HepG2 (cell line): ENCODE results near the gene ZG16B. TPM values are rescaled to one million over a fixed set of nuclear protein-coding genes. Genes with fewer than 3 reads are reported as not detected.

Experiments used
- ATAC-seq: fragments of 200-7000 bp; cut with Tn5 transposase; 3 replicates; pipeline ENCODE4 v1.9.1; 2020; ENCODE audit warnings: mild to moderate bottlenecking, moderate library complexity
- BruUV-seq: library from RNA; stranded (reverse); fragments of 400-500 nt; replicated peaks from 2 replicates; lab custom pipeline; 2021; lab: Mats Ljungman, UMichigan
- CTCF ChIA-PET: fragments of 300-600 bp; formaldehyde crosslinking; extraction: SDS; loops from one replicate; lab custom pipeline; 2021; ENCODE audit warnings: low total read pairs, inconsistent platforms, low intra/inter-chr PET ratio; lab: Yijun Ruan, JAX
- POLR2A ChIA-PET: fragments of 350-600 bp; sonication (Branson Sonifier 250); formaldehyde crosslinking; loops from one replicate; lab custom pipeline; 2020; ENCODE audit warnings: antibody characterized with exemption, inconsistent platforms; lab: Yijun Ruan, JAX
- DNase-seq: peaks from one replicate; pipeline ENCODE4 v3.0.0-alpha.2; 2015; ENCODE audit warnings: low spot score
- FAIRE-seq: peaks from 3 replicates; lab custom pipeline; 2011; peaks lifted over from hg19 to GRCh38; lab: Jason Lieb, UNC
- H2AFZ ChIP-seq: one replicate; pipeline ENCODE4 v1.6.1; 2011; ENCODE audit warnings: low read length, inconsistent platforms
- H3K27ac ChIP-seq: fragments of 300-600 bp; 3 replicates; pipeline ENCODE4 v1.8.0; 2011; ENCODE audit warnings: mixed run types, mild to moderate bottlenecking, mixed read lengths, low read length, inconsistent platforms; ENCODE audit not compliant: insufficient read depth; ENCODE audit errors: extremely low read length
- H3K27me3 ChIP-seq, 2 experiments: fragments of 200-600 bp in 1 of 2; 2 replicates in 1 of 2; 3 replicates in 1 of 2; pipeline versions ENCODE4 v1.6.0 to v1.8.0; 2011; ENCODE audit warnings: low read length in 2 of 2, mild to moderate bottlenecking in 2 of 2, moderate library complexity in 2 of 2, inconsistent platforms in 1 of 2; ENCODE audit not compliant: insufficient read depth in 2 of 2, control insufficient read depth in 1 of 2
- H3K36me3 ChIP-seq, 2 experiments: fragments of 200-600 bp in 1 of 2; replicated peaks in 1 of 2; 2 replicates in 1 of 2; 3 replicates in 1 of 2; pipeline versions ENCODE4 v1.5.1 to v1.8.0; 2011; ENCODE audit warnings: low read length in 2 of 2, inconsistent platforms in 1 of 2; ENCODE audit not compliant: insufficient read depth in 2 of 2, control insufficient read depth in 1 of 2
- H3K4me1 ChIP-seq: 2 replicates; pipeline ENCODE4 v1.5.1; 2012; ENCODE audit warnings: low read length, inconsistent platforms; ENCODE audit not compliant: insufficient read depth
- H3K4me2 ChIP-seq: 2 replicates; pipeline ENCODE4 v1.6.0; 2011; ENCODE audit warnings: low read depth, low read length, inconsistent platforms
- H3K4me3 ChIP-seq, 3 experiments: fragments of 200-600 bp in 1 of 3; sonication (generic), shearing (Covaris generic) in 1 of 3; replicated peaks in 1 of 3; 2 replicates each; pipeline ENCODE4 v1.5.1; 2011 to 2016; ENCODE audit warnings: low read length in 3 of 3, inconsistent platforms in 2 of 3, low read depth in 2 of 3, mild to moderate bottlenecking in 2 of 3, control low read depth in 1 of 3, mixed read lengths in 1 of 3; ENCODE audit not compliant: insufficient read depth in 1 of 3
- H3K79me2 ChIP-seq: one replicate; pipeline ENCODE4 v1.6.1; 2011; ENCODE audit warnings: low read length, inconsistent platforms; ENCODE audit not compliant: insufficient read depth
- H3K9ac ChIP-seq: 2 replicates; pipeline ENCODE4 v1.6.0; 2011; ENCODE audit warnings: mild to moderate bottlenecking, low read depth, low read length, inconsistent platforms; ENCODE audit not compliant: insufficient read depth
- H3K9me3 ChIP-seq: 2 replicates; pipeline ENCODE4 v1.5.1; 2012; ENCODE audit warnings: mild to moderate bottlenecking, low read length
- H4K20me1 ChIP-seq: 2 replicates; pipeline ENCODE4 v1.6.0; 2011; ENCODE audit warnings: inconsistent platforms, mild to moderate bottlenecking, low read length, moderate library complexity; ENCODE audit not compliant: insufficient read depth
- MAF1 ChIP-seq: sonication (generic); formaldehyde crosslinking; IDR thresholded peaks from 2 replicates; pipeline ENCODE4 v1.5.0; 2020; ENCODE audit warnings: missing genetic modification reagents, borderline replicate concordance
- UBTF ChIP-seq: sonication (generic); formaldehyde crosslinking; IDR thresholded peaks from 2 replicates; pipeline ENCODE4 v1.4.0; 2020; ENCODE audit warnings: mild to moderate bottlenecking, missing genetic modification reagents
- ZNF30 ChIP-seq: sonication (generic); formaldehyde crosslinking; IDR thresholded peaks from 2 replicates; pipeline ENCODE4 v1.5.0; 2020; ENCODE audit warnings: mild to moderate bottlenecking, missing genetic modification reagents
- ZNF746 ChIP-seq: sonication (generic); formaldehyde crosslinking; IDR thresholded peaks from 2 replicates; pipeline ENCODE4 v1.8.0; 2022; ENCODE audit warnings: mild to moderate bottlenecking, missing genetic modification reagents
- WGBS: methylation state at CpG from one replicate; pipeline ENCODE4 v1.1.6; 2017; ENCODE audit warnings: low lambda C conversion rate; 5-methylcytosine and 5-hydroxymethylcytosine counted together
- in situ Hi-C: cut with HindIII; loops from 2 replicates; pipeline ENCODE4 v1.10.0; 2017; ENCODE audit warnings: low pct_unique_long_range_greater_than_20kb; ENCODE audit not compliant: extremely low pct_ligation_motif_present
- intact Hi-C: fragments of 100-400 bp; cut with micrococcal nuclease; formaldehyde crosslinking; loops from one replicate; pipeline ENCODE4 v1.10.0; 2022; ENCODE audit not compliant: unreplicated experiment
- polyA plus RNA-seq, 8 experiments: library from polyadenylated mRNA; depleted of rRNA in 3 of 8; stranded (reverse) in 7 of 8; unstranded in 1 of 8; fragments of >200 nt; fragmentation: Illumina TruSeq in 4 of 8; extraction: Trizol in 4 of 8; gene quantifications; 2 replicates each; pipeline versions ENCODE4 v1.2.1 to v1.2.3, GENCODE V29; 2011 to 2016; ENCODE audit warnings: low read depth in 4 of 8, missing spikeins in 1 of 8, mixed read lengths in 1 of 8; ENCODE audit not compliant: insufficient read depth in 1 of 8
- total RNA-seq, 5 experiments: library from RNA; depleted of rRNA; stranded (reverse); fragments of >200 nt; fragmentation: Illumina TruSeq; extraction: Trizol; gene quantifications; 2 replicates each; pipeline ENCODE4 v1.2.3, GENCODE V29; 2016; ENCODE audit warnings: low read depth in 1 of 5
- TF ChIP-seq, protein P1 (sequence below): sonication (generic); formaldehyde crosslinking; IDR thresholded peaks from 2 replicates; pipeline ENCODE4 v1.5.1; 2020; ENCODE audit warnings: missing genetic modification reagents, mild to moderate bottlenecking, borderline replicate concordance

The ZG16B gene
- total and polyA plus RNA-seq, 2 of the 13 experiments (the other 11 are each of a cell fraction or from before 2014, with no cell fraction given): 1.5 to 11.3 TPM

GRCh38 chr16:2813771-2814221 is 16.3 kb upstream of the ZG16B start:
- CTCF ChIA-PET: no interaction called here
- Histone ChIP-seq H3K4me1 (peaks cover 19% of the 10 kb centered on the region), H3K27ac (no peak overlapping the region), H3K79me2 (no peaks in the 10 kb centered on the region)
- in situ Hi-C loops: no loop called here
- 48% methylated on average over 6 of the region's 7 CpGs for WGBS
- DNase-seq (no peak), ATAC-seq (no peak)
- TF ChIP-seq MAF1 (CRISPR knock-in tag) (no peak), ZNF746 (no peak)
- TF ChIP-seq, all 625 proteins: peak for 0
- intact Hi-C loops: no loop called here
- BruUV-seq: no TSS peak
- Histone ChIP-seq H2AFZ (no peak overlapping the region), H3K4me3 (no peak overlapping the region), H3K4me2 (no peak overlapping the region), H3K9me3 (no peaks in the 10 kb centered on the region), H3K9ac (no peak overlapping the region), H3K27me3 (peaks cover 8 to 51% of the 10 kb centered on the region in 2 experiments), H3K36me3 (no peaks in the 10 kb centered on the region), H4K20me1 (no peaks in the 10 kb centered on the region)
- POLR2A ChIA-PET: no interaction called here
- no peak for FAIRE-seq

GRCh38 chr16:2814551-2815298 is 15.4 kb upstream of the ZG16B start:
- H3K27me3 ChIP-seq: peaks cover 11 to 51% of the 10 kb centered on the region in 2 experiments
- whole genome bisulfite sequencing: 37% methylated on average over 5 of the region's 20 CpGs
- no peak overlapping the region for H3K9ac ChIP-seq
- intact Hi-C loops: no loop called here
- DNase-seq: no peak
- H3K9me3 ChIP-seq: no peaks in the 10 kb centered on the region
- no peaks in the 10 kb centered on the region for H3K79me2 ChIP-seq
- peak overlapping the region; percentile 45 for H3K4me2 ChIP-seq
- peak; percentile 24 for ATAC-seq
- CTCF ChIA-PET: no interaction called here
- TF ChIP-seq, protein P1, sequence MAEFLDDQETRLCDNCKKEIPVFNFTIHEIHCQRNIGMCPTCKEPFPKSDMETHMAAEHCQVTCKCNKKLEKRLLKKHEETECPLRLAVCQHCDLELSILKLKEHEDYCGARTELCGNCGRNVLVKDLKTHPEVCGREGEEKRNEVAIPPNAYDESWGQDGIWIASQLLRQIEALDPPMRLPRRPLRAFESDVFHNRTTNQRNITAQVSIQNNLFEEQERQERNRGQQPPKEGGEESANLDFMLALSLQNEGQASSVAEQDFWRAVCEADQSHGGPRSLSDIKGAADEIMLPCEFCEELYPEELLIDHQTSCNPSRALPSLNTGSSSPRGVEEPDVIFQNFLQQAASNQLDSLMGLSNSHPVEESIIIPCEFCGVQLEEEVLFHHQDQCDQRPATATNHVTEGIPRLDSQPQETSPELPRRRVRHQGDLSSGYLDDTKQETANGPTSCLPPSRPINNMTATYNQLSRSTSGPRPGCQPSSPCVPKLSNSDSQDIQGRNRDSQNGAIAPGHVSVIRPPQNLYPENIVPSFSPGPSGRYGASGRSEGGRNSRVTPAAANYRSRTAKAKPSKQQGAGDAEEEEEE: no peak
- 0 out of 2 replicates have a peak, but pooled peaks have one; percentile 39 for TF ChIP-seq UBTF (CRISPR knock-in tag)
- TF ChIP-seq ZNF30 (CRISPR knock-in tag): 0 out of 2 replicates have a peak, but pooled peaks have one; percentile 39
- TF ChIP-seq, all 625 proteins: peak for 2
- in situ Hi-C loops: no loop called here
- BruUV-seq: no TSS peak
- Histone ChIP-seq H2AFZ (no peak overlapping the region), H3K27ac (no peak overlapping the region), H3K4me1 (peaks cover 19% of the 10 kb centered on the region), H4K20me1 (no peaks in the 10 kb centered on the region), H3K4me3 (peak overlapping the region in 1 of 3 experiments; percentile 18; a peak in 1 of 6 replicates), H3K36me3 (no peaks in the 10 kb centered on the region)
- POLR2A ChIA-PET: no interaction called here
- FAIRE-seq: no peak
